ENCODE results near the gene ANXA5. TPM values are rescaled to one million over a fixed set of nuclear protein-coding genes. Genes with fewer than 3 reads are reported as not detected.
A peak's percentile ranks its signal among the peaks of the same experiment; 100 is the strongest.

The ANXA5 gene
- total RNA-seq, 1 donor from 2014 or later: 216 TPM

DNA sequence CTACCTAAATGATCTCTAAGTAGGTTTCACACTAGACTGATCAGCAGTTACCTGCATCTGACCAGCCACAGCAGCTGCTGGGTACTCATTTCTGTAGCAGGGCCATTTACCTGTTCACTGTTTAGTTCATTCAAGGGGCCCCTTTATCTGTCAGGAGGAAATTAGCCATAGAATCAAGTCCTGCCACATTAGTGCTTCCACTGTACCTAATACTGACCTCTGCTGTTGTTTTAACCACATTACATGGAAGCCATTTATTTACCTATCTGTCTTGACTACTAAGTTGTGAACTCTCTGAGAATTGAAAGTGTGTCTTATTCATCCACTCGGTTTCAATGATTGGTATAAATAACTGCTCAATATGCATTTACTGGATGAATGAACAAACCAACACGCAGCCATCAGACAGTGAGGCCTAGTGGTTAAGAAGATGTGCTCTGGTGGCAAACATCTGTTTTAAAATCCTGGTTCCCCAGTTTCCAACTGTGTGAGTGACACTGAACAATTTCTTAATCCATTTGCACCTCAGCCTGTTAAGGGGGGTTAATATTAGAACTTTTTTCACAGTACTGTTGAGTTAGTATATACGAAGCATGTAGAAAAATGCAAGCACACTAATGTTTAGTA is 30.0 kb upstream of the ANXA5 start:
- TF ChIP-seq, protein P1, sequence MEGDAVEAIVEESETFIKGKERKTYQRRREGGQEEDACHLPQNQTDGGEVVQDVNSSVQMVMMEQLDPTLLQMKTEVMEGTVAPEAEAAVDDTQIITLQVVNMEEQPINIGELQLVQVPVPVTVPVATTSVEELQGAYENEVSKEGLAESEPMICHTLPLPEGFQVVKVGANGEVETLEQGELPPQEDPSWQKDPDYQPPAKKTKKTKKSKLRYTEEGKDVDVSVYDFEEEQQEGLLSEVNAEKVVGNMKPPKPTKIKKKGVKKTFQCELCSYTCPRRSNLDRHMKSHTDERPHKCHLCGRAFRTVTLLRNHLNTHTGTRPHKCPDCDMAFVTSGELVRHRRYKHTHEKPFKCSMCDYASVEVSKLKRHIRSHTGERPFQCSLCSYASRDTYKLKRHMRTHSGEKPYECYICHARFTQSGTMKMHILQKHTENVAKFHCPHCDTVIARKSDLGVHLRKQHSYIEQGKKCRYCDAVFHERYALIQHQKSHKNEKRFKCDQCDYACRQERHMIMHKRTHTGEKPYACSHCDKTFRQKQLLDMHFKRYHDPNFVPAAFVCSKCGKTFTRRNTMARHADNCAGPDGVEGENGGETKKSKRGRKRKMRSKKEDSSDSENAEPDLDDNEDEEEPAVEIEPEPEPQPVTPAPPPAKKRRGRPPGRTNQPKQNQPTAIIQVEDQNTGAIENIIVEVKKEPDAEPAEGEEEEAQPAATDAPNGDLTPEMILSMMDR (IDR thresholded peaks at IDR 0.05): peak; percentile 71
- no peak for TF ChIP-seq EZH2 (IDR thresholded peaks at IDR 0.05)
- Histone ChIP-seq H3K9me3 (ENCODE audit: low read depth) (no peaks in the 10 kb centered on the region), H2AFZ (replicated peaks) (no peak overlapping the region), H3K4me1 (no peaks in the 10 kb centered on the region), H3K4me2 (no peak overlapping the region), H3K27me3 (no peaks in the 10 kb centered on the region), H3K36me3 (no peaks in the 10 kb centered on the region), H3K79me2 (ENCODE audit: low read depth) (no peaks in the 10 kb centered on the region), H3K27ac (no peak overlapping the region), H3K4me3 (no peak overlapping the region), H3F3A (ENCODE audit: low read depth) (no peaks in the 10 kb centered on the region), H3K9ac (no peak overlapping the region), H4K20me1 (ENCODE audit: low read depth) (no peaks in the 10 kb centered on the region)
- Mint-ChIP-seq H3K9me3 (no peaks in the 10 kb centered on the region), H3K27me3 (ENCODE audit: insufficient read depth, low read depth) (peaks cover 2% of the 10 kb centered on the region), H3K36me3 (no peaks in the 10 kb centered on the region), H3K4me3 (no peak overlapping the region), H3K4me1 (peaks cover 4% of the 10 kb centered on the region), H3K27ac (no peak overlapping the region)
- DNase-seq (ENCODE audit: low spot score): peak; percentile 56

DNA sequence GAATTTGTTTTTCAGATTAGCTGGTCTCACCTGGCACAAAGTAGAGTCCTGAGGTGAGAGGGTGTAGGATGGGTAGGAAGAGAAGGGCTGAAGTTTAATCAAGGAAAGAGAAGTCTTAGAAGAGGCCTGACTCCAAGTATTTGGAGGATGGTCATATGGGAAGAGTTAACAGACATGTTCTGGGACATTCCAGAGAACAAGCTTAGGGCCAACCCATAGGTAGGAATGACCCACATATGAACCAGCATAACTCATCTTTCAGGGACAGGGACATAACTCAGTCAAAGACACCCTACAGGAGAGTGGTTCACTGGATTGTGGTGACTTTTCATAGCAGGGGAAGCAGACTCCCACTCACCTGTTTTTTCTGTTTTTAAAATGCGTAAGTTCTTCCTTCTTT is 27.9 kb upstream of the ANXA5 start:
- no peaks in the 10 kb centered on the region for H3K36me3 ChIP-seq
- no peak overlapping the region for H3K27ac Mint-ChIP-seq
- DNase-seq (ENCODE audit: low spot score): no peak
- no peaks in the 10 kb centered on the region for H3F3A ChIP-seq (ENCODE audit: low read depth)
- H3K4me3 ChIP-seq: no peak overlapping the region
- no peaks in the 10 kb centered on the region for H3K79me2 ChIP-seq (ENCODE audit: low read depth)
- H3K4me1 Mint-ChIP-seq: peaks cover 4% of the 10 kb centered on the region
- H3K9me3 Mint-ChIP-seq: no peaks in the 10 kb centered on the region
- TF ChIP-seq EZH2phosphoT487 (IDR thresholded peaks at IDR 0.05) (no peak), EZH2 (IDR thresholded peaks at IDR 0.05) (no peak)
- H3K9ac ChIP-seq: no peak overlapping the region
- no peak overlapping the region for H3K4me3 Mint-ChIP-seq
- H3K27me3 Mint-ChIP-seq (ENCODE audit: insufficient read depth, low read depth): peaks cover 2% of the 10 kb centered on the region
- H3K9me3 ChIP-seq (ENCODE audit: low read depth): no peaks in the 10 kb centered on the region
- H3K27ac ChIP-seq: no peak overlapping the region
- H3K27me3 ChIP-seq: no peaks in the 10 kb centered on the region
- no peak overlapping the region for H3K4me2 ChIP-seq
- no peaks in the 10 kb centered on the region for H3K4me1 ChIP-seq
- no peaks in the 10 kb centered on the region for H3K36me3 Mint-ChIP-seq
- H4K20me1 ChIP-seq (ENCODE audit: low read depth): no peaks in the 10 kb centered on the region
- no peak overlapping the region for H2AFZ ChIP-seq (replicated peaks)

DNA sequence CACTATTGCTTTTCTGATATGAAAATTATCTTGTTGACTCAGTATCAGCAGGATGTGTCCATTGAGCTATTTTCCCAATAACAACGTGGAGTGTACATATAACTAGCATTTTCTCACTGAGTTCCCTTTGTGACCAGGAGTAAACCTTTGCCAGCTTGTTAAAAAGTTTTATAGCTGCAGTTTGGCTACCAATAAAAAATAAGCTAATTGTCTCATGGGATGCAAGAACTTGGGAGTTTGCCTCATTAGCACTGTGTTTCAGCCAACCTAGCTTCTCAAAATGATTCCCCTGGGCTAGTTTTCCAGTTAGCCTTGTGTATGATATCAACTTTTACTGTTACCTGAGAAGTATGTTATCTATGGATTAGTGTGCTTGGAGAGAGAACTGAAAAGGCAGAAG is 24.9 kb upstream of the ANXA5 start:
- DNase-seq (ENCODE audit: low spot score): no peak
- Mint-ChIP-seq H3K27ac (no peak overlapping the region), H3K27me3 (ENCODE audit: insufficient read depth, low read depth) (peaks cover 2% of the 10 kb centered on the region), H3K9me3 (no peaks in the 10 kb centered on the region), H3K36me3 (no peaks in the 10 kb centered on the region), H3K4me3 (no peak overlapping the region), H3K4me1 (peaks cover 2% of the 10 kb centered on the region)
- no peaks in the 10 kb centered on the region for H3F3A ChIP-seq (ENCODE audit: low read depth)
- no peaks in the 10 kb centered on the region for H3K9me3 ChIP-seq (ENCODE audit: low read depth)
- H3K36me3 ChIP-seq: no peaks in the 10 kb centered on the region
- no peak for TF ChIP-seq EZH2phosphoT487 (IDR thresholded peaks at IDR 0.05)
- TF ChIP-seq EZH2 (IDR thresholded peaks at IDR 0.05): no peak
- TF ChIP-seq, protein P1 (IDR thresholded peaks at IDR 0.05): no peak
- H2AFZ ChIP-seq (replicated peaks): no peak overlapping the region
- no peaks in the 10 kb centered on the region for H3K4me1 ChIP-seq
- no peak overlapping the region for H3K9ac ChIP-seq
- no peaks in the 10 kb centered on the region for H3K27me3 ChIP-seq
- no peaks in the 10 kb centered on the region for H4K20me1 ChIP-seq (ENCODE audit: low read depth)
- no peak overlapping the region for H3K4me3 ChIP-seq
- H3K4me2 ChIP-seq: no peak overlapping the region
- H3K27ac ChIP-seq: no peak overlapping the region
- no peaks in the 10 kb centered on the region for H3K79me2 ChIP-seq (ENCODE audit: low read depth)

DNA sequence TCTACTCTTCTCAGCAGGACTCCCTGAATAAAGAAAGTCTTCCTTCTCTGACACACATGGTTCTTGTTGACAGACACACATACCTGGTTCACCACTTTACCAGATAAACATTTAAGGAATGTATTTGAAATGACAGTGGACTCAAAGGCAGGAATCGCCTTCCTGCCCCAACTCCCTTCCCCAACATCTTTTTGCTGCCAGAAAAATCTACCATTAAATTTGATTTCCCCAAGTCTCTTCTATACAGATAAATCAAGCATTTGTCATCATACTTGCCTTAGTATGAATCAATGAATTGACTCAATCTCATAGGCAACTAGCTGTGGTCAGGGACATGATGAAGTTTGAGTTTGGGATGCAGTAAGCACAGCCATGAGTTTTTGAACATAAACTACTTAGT is 23.3 kb upstream of the ANXA5 start:
- H3K36me3 Mint-ChIP-seq: no peaks in the 10 kb centered on the region
- Histone ChIP-seq H3K4me3 (no peak overlapping the region), H3K4me1 (no peaks in the 10 kb centered on the region), H3K79me2 (ENCODE audit: low read depth) (no peaks in the 10 kb centered on the region), H3K36me3 (no peaks in the 10 kb centered on the region), H3F3A (ENCODE audit: low read depth) (no peaks in the 10 kb centered on the region), H3K27ac (no peak overlapping the region), H3K9me3 (ENCODE audit: low read depth) (no peaks in the 10 kb centered on the region), H2AFZ (replicated peaks) (no peak overlapping the region), H3K27me3 (no peaks in the 10 kb centered on the region), H3K4me2 (no peak overlapping the region), H4K20me1 (ENCODE audit: low read depth) (no peaks in the 10 kb centered on the region), H3K9ac (no peak overlapping the region)
- no peak for DNase-seq (ENCODE audit: low spot score)
- H3K4me3 Mint-ChIP-seq: no peak overlapping the region
- H3K9me3 Mint-ChIP-seq: no peaks in the 10 kb centered on the region
- TF ChIP-seq EZH2phosphoT487 (IDR thresholded peaks at IDR 0.05): no peak
- H3K27ac Mint-ChIP-seq: no peak overlapping the region
- H3K27me3 Mint-ChIP-seq (ENCODE audit: insufficient read depth, low read depth): no peaks in the 10 kb centered on the region
- no peaks in the 10 kb centered on the region for H3K4me1 Mint-ChIP-seq

Measured in neural progenitor cell (in vitro differentiated cells).